HepG2 (cell line): ENCODE data around the gene LRRTM3. TPM values are rescaled to one million over a fixed set of nuclear protein-coding genes. Genes with fewer than 3 reads are reported as not detected.
A peak's percentile ranks its signal among the peaks of the same experiment; 100 is the strongest.

Source experiments
- ATAC-seq: fragments of 200-7000 bp; cut with Tn5 transposase; 3 replicates; pipeline ENCODE4 v1.9.1; 2020; ENCODE audit warnings: mild to moderate bottlenecking, moderate library complexity
- BruUV-seq: library from RNA; stranded (reverse); fragments of 400-500 nt; replicated peaks from 2 replicates; lab custom pipeline; 2021; lab: Mats Ljungman, UMichigan
- CTCF ChIA-PET: fragments of 300-600 bp; formaldehyde crosslinking; extraction: SDS; loops from one replicate; lab custom pipeline; 2021; ENCODE audit warnings: low total read pairs, inconsistent platforms, low intra/inter-chr PET ratio; lab: Yijun Ruan, JAX
- POLR2A ChIA-PET: fragments of 350-600 bp; sonication (Branson Sonifier 250); formaldehyde crosslinking; loops from one replicate; lab custom pipeline; 2020; ENCODE audit warnings: antibody characterized with exemption, inconsistent platforms; lab: Yijun Ruan, JAX
- DNase-seq: peaks from one replicate; pipeline ENCODE4 v3.0.0-alpha.2; 2015; ENCODE audit warnings: low spot score
- FAIRE-seq: peaks from 3 replicates; lab custom pipeline; 2011; peaks lifted over from hg19 to GRCh38; lab: Jason Lieb, UNC
- H2AFZ ChIP-seq: one replicate; pipeline ENCODE4 v1.6.1; 2011; ENCODE audit warnings: low read length, inconsistent platforms
- H3K27ac ChIP-seq: fragments of 300-600 bp; 3 replicates; pipeline ENCODE4 v1.8.0; 2011; ENCODE audit warnings: mixed run types, mild to moderate bottlenecking, mixed read lengths, low read length, inconsistent platforms; ENCODE audit not compliant: insufficient read depth; ENCODE audit errors: extremely low read length
- H3K27me3 ChIP-seq, 2 experiments: fragments of 200-600 bp in 1 of 2; 2 replicates in 1 of 2; 3 replicates in 1 of 2; pipeline versions ENCODE4 v1.6.0 to v1.8.0; 2011; ENCODE audit warnings: low read length in 2 of 2, mild to moderate bottlenecking in 2 of 2, moderate library complexity in 2 of 2, inconsistent platforms in 1 of 2; ENCODE audit not compliant: insufficient read depth in 2 of 2, control insufficient read depth in 1 of 2
- H3K36me3 ChIP-seq, 2 experiments: fragments of 200-600 bp in 1 of 2; replicated peaks in 1 of 2; 2 replicates in 1 of 2; 3 replicates in 1 of 2; pipeline versions ENCODE4 v1.5.1 to v1.8.0; 2011; ENCODE audit warnings: low read length in 2 of 2, inconsistent platforms in 1 of 2; ENCODE audit not compliant: insufficient read depth in 2 of 2, control insufficient read depth in 1 of 2
- H3K4me1 ChIP-seq: 2 replicates; pipeline ENCODE4 v1.5.1; 2012; ENCODE audit warnings: low read length, inconsistent platforms; ENCODE audit not compliant: insufficient read depth
- H3K4me2 ChIP-seq: 2 replicates; pipeline ENCODE4 v1.6.0; 2011; ENCODE audit warnings: low read depth, low read length, inconsistent platforms
- H3K4me3 ChIP-seq, 3 experiments: fragments of 200-600 bp in 1 of 3; sonication (generic), shearing (Covaris generic) in 1 of 3; replicated peaks in 1 of 3; 2 replicates each; pipeline ENCODE4 v1.5.1; 2011 to 2016; ENCODE audit warnings: low read length in 3 of 3, inconsistent platforms in 2 of 3, low read depth in 2 of 3, mild to moderate bottlenecking in 2 of 3, control low read depth in 1 of 3, mixed read lengths in 1 of 3; ENCODE audit not compliant: insufficient read depth in 1 of 3
- H3K79me2 ChIP-seq: one replicate; pipeline ENCODE4 v1.6.1; 2011; ENCODE audit warnings: low read length, inconsistent platforms; ENCODE audit not compliant: insufficient read depth
- H3K9ac ChIP-seq: 2 replicates; pipeline ENCODE4 v1.6.0; 2011; ENCODE audit warnings: mild to moderate bottlenecking, low read depth, low read length, inconsistent platforms; ENCODE audit not compliant: insufficient read depth
- H3K9me3 ChIP-seq: 2 replicates; pipeline ENCODE4 v1.5.1; 2012; ENCODE audit warnings: mild to moderate bottlenecking, low read length
- H4K20me1 ChIP-seq: 2 replicates; pipeline ENCODE4 v1.6.0; 2011; ENCODE audit warnings: inconsistent platforms, mild to moderate bottlenecking, low read length, moderate library complexity; ENCODE audit not compliant: insufficient read depth
- ATF7 ChIP-seq, 2 experiments: fragments of 450-650 bp in 1 of 2; sonication (generic) in 1 of 2; formaldehyde crosslinking in 1 of 2; IDR thresholded peaks; 2 replicates each; pipeline versions ENCODE4 v1.4.0 to v1.6.1; 2016 to 2020; ENCODE audit warnings: antibody characterized with exemption in 1 of 2, mild to moderate bottlenecking in 1 of 2, missing genetic modification reagents in 1 of 2
- ATF7-NPFF ChIP-seq: sonication (generic); formaldehyde crosslinking; IDR thresholded peaks from 2 replicates; pipeline ENCODE4 v1.8.1; 2023; ENCODE audit warnings: mild to moderate bottlenecking, low read depth, missing genetic modification reagents, moderate library complexity
- ELK4 ChIP-seq: sonication (generic); formaldehyde crosslinking; IDR thresholded peaks from 2 replicates; pipeline ENCODE4 v1.9.0; 2021; ENCODE audit warnings: missing genetic modification reagents, borderline replicate concordance
- MAZ ChIP-seq, 2 experiments: sonication (generic) in 1 of 2; formaldehyde crosslinking in 1 of 2; IDR thresholded peaks; 2 replicates each; pipeline versions ENCODE4 v1.5.0 to v1.6.1; 2012 to 2020; ENCODE audit warnings: low read depth in 2 of 2, mild to moderate bottlenecking in 2 of 2, borderline replicate concordance in 1 of 2, improper control_type of control experiment in 1 of 2, low read length in 1 of 2, missing genetic modification reagents in 1 of 2, moderate library complexity in 1 of 2
- PAX8 ChIP-seq: sonication (generic); formaldehyde crosslinking; IDR thresholded peaks from 2 replicates; pipeline ENCODE4 v1.8.0; 2022; ENCODE audit warnings: mild to moderate bottlenecking, missing genetic modification reagents, borderline replicate concordance
- TFAP4 ChIP-seq: sonication (generic); IDR thresholded peaks from 2 replicates; pipeline ENCODE4 v1.6.1; 2016; ENCODE audit warnings: low read depth, borderline replicate concordance
- ZHX1 ChIP-seq: sonication (generic); formaldehyde crosslinking; IDR thresholded peaks from 2 replicates; pipeline ENCODE4 v1.8.1; 2022; ENCODE audit warnings: low read depth, mild to moderate bottlenecking, missing genetic modification reagents
- ZNF451 ChIP-seq: sonication (generic); formaldehyde crosslinking; IDR thresholded peaks from 2 replicates; pipeline ENCODE4 v1.5.0; 2020; ENCODE audit warnings: mild to moderate bottlenecking, missing genetic modification reagents
- ZNF629 ChIP-seq: sonication (generic); formaldehyde crosslinking; conservative IDR thresholded peaks from 2 replicates; pipeline ENCODE4 v1.5.0; 2020; ENCODE audit warnings: missing genetic modification reagents
- ZNF639 ChIP-seq: conservative IDR thresholded peaks from 2 replicates; pipeline ENCODE4 v1.6.1; 2018; ENCODE audit warnings: missing genetic modification reagents
- WGBS: methylation state at CpG from one replicate; pipeline ENCODE4 v1.1.6; 2017; ENCODE audit warnings: low lambda C conversion rate; 5-methylcytosine and 5-hydroxymethylcytosine counted together
- in situ Hi-C: cut with HindIII; loops from 2 replicates; pipeline ENCODE4 v1.10.0; 2017; ENCODE audit warnings: low pct_unique_long_range_greater_than_20kb; ENCODE audit not compliant: extremely low pct_ligation_motif_present
- intact Hi-C: fragments of 100-400 bp; cut with micrococcal nuclease; formaldehyde crosslinking; loops from one replicate; pipeline ENCODE4 v1.10.0; 2022; ENCODE audit not compliant: unreplicated experiment
- polyA plus RNA-seq, 8 experiments: library from polyadenylated mRNA; depleted of rRNA in 3 of 8; stranded (reverse) in 7 of 8; unstranded in 1 of 8; fragments of >200 nt; fragmentation: Illumina TruSeq in 4 of 8; extraction: Trizol in 4 of 8; gene quantifications; 2 replicates each; pipeline versions ENCODE4 v1.2.1 to v1.2.3, GENCODE V29; 2011 to 2016; ENCODE audit warnings: low read depth in 4 of 8, missing spikeins in 1 of 8, mixed read lengths in 1 of 8; ENCODE audit not compliant: insufficient read depth in 1 of 8
- total RNA-seq, 5 experiments: library from RNA; depleted of rRNA; stranded (reverse); fragments of >200 nt; fragmentation: Illumina TruSeq; extraction: Trizol; gene quantifications; 2 replicates each; pipeline ENCODE4 v1.2.3, GENCODE V29; 2016; ENCODE audit warnings: low read depth in 1 of 5

Gene LRRTM3
- total and polyA plus RNA-seq, 2 of the 13 experiments (the other 11 are each of a cell fraction or from before 2014, with no cell fraction given): not detected

GRCh38 chr10:66924674-66925345, 1.0 kb upstream of the LRRTM3 start:
- Histone ChIP-seq H3K36me3 (no peaks in the 10 kb centered on the region), H3K9ac (no peak overlapping the region), H3K9me3 (no peaks in the 10 kb centered on the region), H2AFZ (no peak overlapping the region), H3K4me1 (no peaks in the 10 kb centered on the region), H3K4me2 (no peak overlapping the region), H3K4me3 (no peak overlapping the region), H3K79me2 (no peaks in the 10 kb centered on the region), H3K27me3 (peaks cover 2 to 10% of the 10 kb centered on the region in 2 experiments; a peak in 2 of 5 replicates), H4K20me1 (no peaks in the 10 kb centered on the region), H3K27ac (no peak overlapping the region)
- TF ChIP-seq ZNF629 (CRISPR knock-in tag) (peak; percentile 24; the same call in 1 of the 2 replicates), ZNF451 (CRISPR knock-in tag) (no peak), ELK4 (CRISPR knock-in tag) (no peak)
- in situ Hi-C loops (no loop called here), intact Hi-C loops (no loop called here)
- ATAC-seq: no peak
- DNase-seq: no peak
- POLR2A ChIA-PET: no interaction called here
- BruUV-seq: no TSS peak
- WGBS: 19% methylated on average over 10 of the region's 10 CpGs
- FAIRE-seq: no peak
- CTCF ChIA-PET: no interaction called here

- WGBS: 16% methylated on average over 7 of the region's 7 CpGs
- POLR2A ChIA-PET: no interaction called here
- no peak for TF ChIP-seq ATF7 (IDR thresholded peaks at IDR 0.05)
- TF ChIP-seq ATF7 (CRISPR knock-in tag; IDR thresholded peaks at IDR 0.05): no peak
- TF ChIP-seq ATF7-NPFF (CRISPR knock-in tag): no peak
- TF ChIP-seq TFAP4: no peak
- TF ChIP-seq MAZ (IDR thresholded peaks at IDR 0.05; ENCODE audit: borderline replicate concordance, low read depth, low read length): no peak
- TF ChIP-seq MAZ (CRISPR knock-in tag; IDR thresholded peaks at IDR 0.05; ENCODE audit: low read depth): no peak
- no peak for TF ChIP-seq ZHX1 (CRISPR knock-in tag)
- no peak for TF ChIP-seq ZNF639 (CRISPR knock-in tag)
- no peak for TF ChIP-seq PAX8
These were observed 463 bp upstream of the LRRTM3 start for GRCh38 chr10:66925373-66925772.

More at GRCh38 chr10:66925373-66925772, 463 bp upstream of the LRRTM3 start:
- no peak overlapping the region for H2AFZ ChIP-seq
- intact Hi-C loops (no loop called here), in situ Hi-C loops (no loop called here)
- ATAC-seq (no peak), DNase-seq (no peak), FAIRE-seq (no peak)
- no peak overlapping the region for H3K4me3 ChIP-seq
- no peak overlapping the region for H3K27ac ChIP-seq
- H3K4me2 ChIP-seq: no peak overlapping the region
- CTCF ChIA-PET: no interaction called here
- H3K9me3 ChIP-seq: no peaks in the 10 kb centered on the region
- BruUV-seq: no TSS peak
- no peak overlapping the region for H3K9ac ChIP-seq
- H3K27me3 ChIP-seq: peaks cover 2 to 10% of the 10 kb centered on the region in 2 experiments; a peak in 2 of 5 replicates
- no peaks in the 10 kb centered on the region for H3K4me1 ChIP-seq
- no peaks in the 10 kb centered on the region for H4K20me1 ChIP-seq
- H3K36me3 ChIP-seq: no peaks in the 10 kb centered on the region
- no peaks in the 10 kb centered on the region for H3K79me2 ChIP-seq
